Transverse colon (tissue), 4 donors: ENCODE data around the gene TPRX1.

Experiments used
- CTCF ChIP-seq, 5 experiments: fragments of 200-600 bp in 3 of 5; fragments of 450-650 bp in 2 of 5; sonication (generic) in 3 of 5; IDR thresholded peaks; 1 replicate in 2 of 5; 2 replicates in 3 of 5; pipeline ENCODE4 v1.5.1; 2016 to 2017; ENCODE audit warnings: antibody characterized with exemption in 5 of 5, inconsistent platforms in 3 of 5, mild to moderate bottlenecking in 2 of 5, moderate library complexity in 1 of 5
- EP300 ChIP-seq: sonication (generic); formaldehyde crosslinking; IDR thresholded peaks from one replicate; pipeline ENCODE4 v1.6.1; 2017; ENCODE audit warnings: antibody characterized with exemption, low read depth
- POLR2A ChIP-seq: fragments of 450-650 bp; IDR thresholded peaks from one replicate; pipeline ENCODE4 v1.6.1; 2016; ENCODE audit warnings: antibody characterized with exemption, mild to moderate bottlenecking, moderate library complexity
- POLR2AphosphoS5 ChIP-seq, 3 donors: sonication (generic); formaldehyde crosslinking; IDR thresholded peaks; one replicate each; pipeline ENCODE4 v1.6.1; 2016; ENCODE audit warnings: antibody characterized with exemption in 3 of 3

- no peak for TF ChIP-seq CTCF (IDR thresholded peaks at IDR 0.05)
- no peak for TF ChIP-seq POLR2A
- no peak for TF ChIP-seq POLR2AphosphoS5 (IDR thresholded peaks at IDR 0.05)
- TF ChIP-seq EP300: no peak
These were observed 15.5 kb upstream of the TPRX1 start for GRCh38 chr19:47819858-47820257.
